Psoas muscle (tissue), 8 donors: Measurements from ENCODE around the gene CISD1. TPM values are rescaled to one million over a fixed set of nuclear protein-coding genes. Genes with fewer than 3 reads are reported as not detected.
A peak's percentile ranks its signal among the peaks of the same experiment; 100 is the strongest.
"Not testable (repeated sequence)": the region's sequence is repeated elsewhere in the genome, so short reads cannot be mapped to it uniquely, and the experiment has no call there.

Experiments used
- ATAC-seq, 4 donors: fragments of 200-7000 bp; cut with Tn5 transposase; one replicate each; pipeline ENCODE4 v1.9.1; 2020; ENCODE audit warnings: moderate library complexity in 3 of 4, mild to moderate bottlenecking in 2 of 4
- DNase-seq, 2 donors: peaks; one replicate each; pipeline ENCODE4 v3.0.0-alpha.2; 2020
- H3K27ac ChIP-seq: fragments of 200-600 bp; one replicate; pipeline ENCODE4 v1.8.0; 2022
- H3K27me3 ChIP-seq, 3 donors: fragments of 200-600 bp in 1 of 3; one replicate each; pipeline versions ENCODE4 v1.6.1 to v1.8.0; 2013 to 2022; ENCODE audit warnings: low read length in 2 of 3, mild to moderate bottlenecking in 2 of 3, moderate library complexity in 1 of 3; ENCODE audit not compliant: insufficient read depth in 3 of 3
- H3K36me3 ChIP-seq, 2 donors: fragments of 200-600 bp in 1 of 2; one replicate each; pipeline versions ENCODE4 v1.6.1 to v1.8.0; 2013 to 2022; ENCODE audit warnings: low read depth in 1 of 2, mild to moderate bottlenecking in 1 of 2, moderate library complexity in 1 of 2; ENCODE audit not compliant: insufficient read depth in 1 of 2
- H3K4me1 ChIP-seq: fragments of 200-600 bp; one replicate; pipeline ENCODE4 v1.8.0; 2022
- H3K4me3 ChIP-seq: fragments of 200-600 bp; one replicate; pipeline ENCODE4 v1.8.0; 2022; ENCODE audit warnings: mild to moderate bottlenecking
- H3K9me3 ChIP-seq: fragments of 200-600 bp; one replicate; pipeline ENCODE4 v1.8.0; 2022
- WGBS, 3 donors: extraction: QIAGEN DNeasy Blood & Tissue Kit; methylation state at CpG; one replicate each; pipeline versions ENCODE4 v1.1.6 to v1.1.7; 2013; 5-methylcytosine and 5-hydroxymethylcytosine counted together
- intact Hi-C, 2 donors: fragments of 100-400 bp; cut with DNase I; formaldehyde crosslinking; loops; one replicate each; pipeline versions ENCODE4 v1.11.0 to v1.14.2; 2022
- long read RNA-seq, 2 donors: library from polyadenylated mRNA; unstranded; transcript quantifications; one replicate each; pipeline ENCODE4 v2.0.0, GENCODE V29; 2021
- polyA plus RNA-seq, 3 donors: library from polyadenylated mRNA; stranded (reverse); fragments of 200-250 nt; gene quantifications; one replicate each; pipeline ENCODE4 v1.2.3, GENCODE V29; 2013
- total RNA-seq, 4 donors: library from RNA; stranded (reverse); fragmentation: NEBNext Ultra II Directional in 2 of 4; extraction: Animal tissue kit (Norgen Biotek cat#: 25700) in 2 of 4; gene quantifications; one replicate each; pipeline versions ENCODE4 v1.2.1 to v1.2.4, GENCODE V29; 2021 to 2023
- TF ChIP-seq, protein P1 (sequence below): fragments of 200-600 bp; IDR thresholded peaks from one replicate; pipeline ENCODE4 v1.8.0; 2022; ENCODE audit warnings: antibody characterized with exemption
- donor health status: healthy with polysubstance abuse.
- donor health status: DM: no; HTN: no; CAD: no; lungs with moderate emphysema.
- donor health status: Bipolar disorder and iron deficiency.
- donor health status: healthy.
- donor health status: DM: yes; HTN: yes; CAD: no.
- donor health status: DM: no; HTN: no; CAD: no.
- donor health status: DM: no; HTN: no; CAD: no.
- donor health status: DM: yes; HTN: yes; CAD: no.

CISD1 gene
- total RNA-seq (100 to 1,000 TPM in 3 of 4 donors, 10 to 100 TPM in 1; 64.5 to 134 (median 112) TPM), polyA plus RNA-seq (10 to 100 TPM; 87.7 to 95.3 (median 89.1) TPM)
- long read RNA-seq, donor 1, transcript CISD1-201 (3 exons, 2,479 nt), result major isoform, 33 of 38 reads
- long read RNA-seq, donor 1, partial matches to known transcripts, result 5 of 38 reads
- long read RNA-seq, donor 1, other reads (novel, unspliced or antisense), result 0 of 38 reads
- long read RNA-seq, donor 2, transcript CISD1-201 (3 exons, 2,479 nt), result major isoform, 60 of 64 reads
- long read RNA-seq, donor 2, partial matches to known transcripts, result 3 of 64 reads
- long read RNA-seq, donor 2, other reads (novel, unspliced or antisense), result 1 of 64 reads

DNA sequence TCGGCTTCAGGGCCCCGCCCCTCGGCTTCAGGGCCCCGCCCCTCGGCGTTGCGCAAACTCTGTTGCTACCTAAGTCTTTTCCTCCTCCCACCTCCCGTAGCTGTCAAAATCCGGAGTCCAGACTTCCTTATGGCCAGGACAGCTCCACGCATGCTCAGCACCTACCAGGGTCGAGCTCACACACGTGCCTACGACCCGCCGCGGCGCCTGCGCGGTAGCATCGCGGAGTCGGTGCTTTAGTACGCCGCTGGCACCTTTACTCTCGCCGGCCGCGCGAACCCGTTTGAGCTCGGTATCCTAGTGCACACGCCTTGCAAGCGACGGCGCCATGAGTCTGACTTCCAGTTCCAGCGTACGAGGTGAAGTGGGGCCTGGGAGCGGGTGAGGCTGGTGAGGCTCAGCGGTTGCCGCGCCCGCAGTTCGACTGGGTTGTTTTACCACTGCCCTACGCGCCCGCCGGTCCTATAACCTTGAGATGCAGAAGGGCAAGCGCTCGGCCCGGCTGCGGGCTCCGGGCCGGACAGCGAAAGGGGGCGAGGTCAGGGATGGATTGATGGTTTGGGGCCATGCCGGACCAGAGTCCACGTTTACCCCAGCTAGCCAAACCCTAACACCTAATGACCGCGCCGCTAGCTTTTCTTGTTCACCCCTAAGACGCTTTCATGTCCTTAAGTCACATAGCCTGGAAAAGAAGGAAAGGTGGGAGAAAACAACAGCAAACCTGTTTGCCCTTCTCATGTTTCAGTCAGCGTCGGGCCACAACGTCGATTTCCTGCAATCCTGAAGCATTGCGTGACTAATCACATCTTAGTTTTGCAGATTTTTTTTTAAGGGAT is at the start of gene CISD1:
Gene CISD1, plus strand, starts transcription at position 217 of the 836 bp plus-strand sequence. Its CDS starts 112 bp downstream, at position 329.
- DNase-seq (peak; percentile 95 to 99), ATAC-seq (peak; percentile 87 to 91 (median 88))
- H3K36me3 ChIP-seq, result no peaks in the 10 kb centered on the region
- TF ChIP-seq, protein P1, sequence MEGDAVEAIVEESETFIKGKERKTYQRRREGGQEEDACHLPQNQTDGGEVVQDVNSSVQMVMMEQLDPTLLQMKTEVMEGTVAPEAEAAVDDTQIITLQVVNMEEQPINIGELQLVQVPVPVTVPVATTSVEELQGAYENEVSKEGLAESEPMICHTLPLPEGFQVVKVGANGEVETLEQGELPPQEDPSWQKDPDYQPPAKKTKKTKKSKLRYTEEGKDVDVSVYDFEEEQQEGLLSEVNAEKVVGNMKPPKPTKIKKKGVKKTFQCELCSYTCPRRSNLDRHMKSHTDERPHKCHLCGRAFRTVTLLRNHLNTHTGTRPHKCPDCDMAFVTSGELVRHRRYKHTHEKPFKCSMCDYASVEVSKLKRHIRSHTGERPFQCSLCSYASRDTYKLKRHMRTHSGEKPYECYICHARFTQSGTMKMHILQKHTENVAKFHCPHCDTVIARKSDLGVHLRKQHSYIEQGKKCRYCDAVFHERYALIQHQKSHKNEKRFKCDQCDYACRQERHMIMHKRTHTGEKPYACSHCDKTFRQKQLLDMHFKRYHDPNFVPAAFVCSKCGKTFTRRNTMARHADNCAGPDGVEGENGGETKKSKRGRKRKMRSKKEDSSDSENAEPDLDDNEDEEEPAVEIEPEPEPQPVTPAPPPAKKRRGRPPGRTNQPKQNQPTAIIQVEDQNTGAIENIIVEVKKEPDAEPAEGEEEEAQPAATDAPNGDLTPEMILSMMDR, result no peak
- H3K4me1 ChIP-seq, result peaks cover 34% of the 10 kb centered on the region
- intact Hi-C loops, result no loop called here
- H3K27ac ChIP-seq, result peak within 1 kb of the TSS; percentile 97
- H3K9me3 ChIP-seq, result no peaks in the 10 kb centered on the region
- H3K27me3 ChIP-seq, result no peaks in the 10 kb centered on the region
- 0 to 1% (median 0%) methylated on average over 57 to 66 of the region's 66 CpGs for WGBS, 3 donors
- peak within 1 kb of the TSS; percentile 90 for H3K4me3 ChIP-seq

DNA sequence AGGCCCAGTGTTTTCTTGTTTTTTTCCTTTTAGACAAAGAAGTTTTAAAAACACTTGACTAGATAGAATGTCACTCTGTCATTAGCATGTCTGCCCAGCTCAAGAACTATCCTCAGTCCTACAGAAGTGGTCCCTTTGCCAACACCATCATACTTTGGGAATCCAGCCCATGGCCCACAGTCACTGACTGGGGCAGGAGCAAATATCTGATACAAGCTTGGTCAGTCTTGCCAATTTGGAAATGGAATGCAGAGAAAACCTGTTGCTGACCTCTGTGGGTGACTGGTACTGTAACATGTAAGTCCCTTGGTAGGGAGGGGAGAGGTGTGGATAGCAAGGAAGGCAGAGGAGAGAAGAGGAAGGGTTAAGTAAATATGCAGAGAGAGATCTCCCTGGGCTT is 49.1 kb upstream of the CISD1 start:
- H3K27ac ChIP-seq, result peak overlapping the region; percentile 64
- no peaks in the 10 kb centered on the region for H3K9me3 ChIP-seq
- H3K27me3 ChIP-seq, result no peaks in the 10 kb centered on the region
- H3K36me3 ChIP-seq, result no peaks in the 10 kb centered on the region
- DNase-seq (no peak), ATAC-seq (peak in 3 of 4 donors; percentile 54 to 62 (median 54))
- TF ChIP-seq, protein P1, result no peak
- H3K4me3 ChIP-seq, result no peak overlapping the region
- peaks cover 27% of the 10 kb centered on the region for H3K4me1 ChIP-seq
- intact Hi-C loops, result loop anchor here in 1 of 2 donors (5.0 kb wide), 1 partner anchor 42 kb away; no protein-coding TSS in a partner anchor

DNA sequence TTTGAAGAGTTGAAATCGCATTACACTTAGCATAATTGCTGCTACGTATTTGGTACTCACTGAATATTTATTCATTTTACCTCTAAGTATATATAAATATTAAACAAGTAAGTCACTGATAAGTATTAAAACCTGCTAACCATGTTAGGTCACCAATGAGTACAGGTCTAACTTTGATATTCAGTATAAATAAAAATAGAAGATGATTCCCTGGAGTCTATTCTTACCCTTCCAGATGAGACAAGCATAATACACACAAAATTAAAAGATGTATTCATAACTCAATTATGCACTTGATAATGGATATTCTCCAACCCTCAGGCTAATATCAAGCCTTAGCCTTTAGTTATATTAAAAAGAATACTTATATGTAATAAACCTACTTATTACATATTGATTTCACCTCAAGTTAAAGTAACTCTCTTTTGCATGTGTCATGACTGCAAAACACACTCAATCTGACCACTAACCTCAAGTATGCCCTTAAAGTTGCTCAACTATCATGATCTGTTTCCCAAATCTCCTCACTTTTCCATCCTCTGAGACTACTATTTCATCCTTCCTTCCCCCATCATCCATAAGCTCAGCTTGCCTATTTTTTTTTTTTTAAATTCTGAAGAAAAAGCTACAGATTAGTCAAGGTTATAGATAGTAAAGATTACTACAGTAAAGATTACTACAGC is 48.1 kb upstream of the CISD1 start:
- WGBS, 3 donors, result 91 to 97% (median 93%) methylated on average over 2 of the region's 2 CpGs
- TF ChIP-seq, protein P1, result no peak
- no peaks in the 10 kb centered on the region for H3K27me3 ChIP-seq
- H3K4me3 ChIP-seq, result no peak overlapping the region
- intact Hi-C loops, result loop anchor here in 1 of 2 donors (5.0 kb wide), 1 partner anchor 41 kb away; no protein-coding TSS in a partner anchor
- H3K9me3 ChIP-seq, result no peaks in the 10 kb centered on the region
- ATAC-seq (peak; percentile 84 to 96 (median 90)), DNase-seq (no peak)
- peaks cover 0 to under 1% of the 10 kb centered on the region in 2 donors for H3K36me3 ChIP-seq
- H3K27ac ChIP-seq, result peak overlapping the region; percentile 64
- peaks cover 27% of the 10 kb centered on the region for H3K4me1 ChIP-seq

DNA sequence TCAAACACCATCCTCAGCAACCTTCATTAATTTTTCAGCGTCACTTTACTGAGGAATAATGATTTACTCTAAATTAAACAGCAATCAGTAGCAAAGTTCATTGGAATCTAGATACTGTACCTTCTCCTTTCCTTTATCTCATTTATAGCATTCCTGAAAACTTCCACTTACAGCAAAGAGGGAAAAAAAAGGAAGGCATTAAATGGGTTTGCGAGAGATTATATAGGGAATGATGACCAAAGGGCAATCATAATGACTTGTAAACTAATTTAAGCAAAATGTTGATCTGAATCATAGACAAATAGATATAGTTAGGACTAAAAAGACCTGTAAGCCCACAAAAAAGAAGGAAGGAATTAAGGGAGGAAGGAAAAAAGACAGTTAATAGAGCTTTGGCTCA is 43.3 kb upstream of the CISD1 start:
- H3K9me3 ChIP-seq, result no peaks in the 10 kb centered on the region
- no peak overlapping the region for H3K4me3 ChIP-seq
- intact Hi-C loops, result no loop called here
- H3K27ac ChIP-seq, result no peak overlapping the region
- 96 to 100% (median 99%) methylated on average over 2 of the region's 2 CpGs for WGBS, 3 donors
- ATAC-seq (no peak), DNase-seq (no peak)
- H3K4me1 ChIP-seq, result peaks cover 10% of the 10 kb centered on the region
- no peaks in the 10 kb centered on the region for H3K27me3 ChIP-seq
- TF ChIP-seq, protein P1, result no peak
- H3K36me3 ChIP-seq, result peaks cover 0 to 22% of the 10 kb centered on the region in 2 donors

DNA sequence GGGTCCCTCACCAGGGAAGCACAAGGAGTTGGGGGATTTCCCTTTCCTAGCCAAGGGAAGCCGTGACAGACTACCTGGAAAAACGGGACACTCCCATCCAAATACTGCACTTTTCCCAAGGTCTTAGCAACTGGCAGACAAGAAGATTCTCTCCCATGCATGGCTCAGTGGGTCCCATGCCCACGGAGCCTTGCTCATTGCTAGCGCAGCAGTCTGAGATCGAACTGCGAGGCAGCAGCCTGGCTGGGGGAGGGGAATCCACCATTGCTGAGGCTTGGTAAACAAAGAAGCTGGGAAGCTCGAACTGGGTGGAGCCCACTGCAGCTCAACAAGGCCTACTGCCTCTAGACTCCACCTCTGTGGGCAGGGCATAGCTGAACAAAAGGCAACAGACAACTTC is 39.1 kb upstream of the CISD1 start:
- H3K27me3 ChIP-seq, H3K27ac ChIP-seq, H3K9me3 ChIP-seq, ATAC-seq, H3K4me1 ChIP-seq, H3K4me3 ChIP-seq, intact Hi-C loops, DNase-seq: not testable (repeated sequence)
- H3K36me3 ChIP-seq, result peaks cover 0 to 27% of the 10 kb centered on the region in 2 donors
- WGBS, 3 donors, result 85 to 95% (median 93%) methylated on average over 7 of the region's 7 CpGs
